GM23338 (cell line): ENCODE results near the gene TMEM92. TPM values are rescaled to one million over a fixed set of nuclear protein-coding genes. Genes with fewer than 3 reads are reported as not detected.

Experiments used
- ATAC-seq: fragments of 200-7000 bp; cut with Tn5 transposase; 3 replicates; pipeline ENCODE4 v1.9.1; 2020
- DNase-seq: peaks from one replicate; pipeline ENCODE4 v3.0.0-alpha.2; 2015; ENCODE audit warnings: low spot score
- H2AFZ ChIP-seq: fragments of 200-600 bp; sonication (generic); 2 replicates; pipeline ENCODE4 v1.8.0; 2016; ENCODE audit warnings: antibody characterized with exemption, mild to moderate bottlenecking, moderate library complexity
- H3F3A ChIP-seq: fragments of 200-600 bp; sonication (generic); replicated peaks from 2 replicates; pipeline ENCODE4 v1.8.0; 2017; ENCODE audit warnings: antibody characterized with exemption, mixed run types, low read depth
- H3K27ac ChIP-seq: fragments of 200-600 bp; sonication (generic); 2 replicates; pipeline ENCODE4 v1.6.1; 2016; ENCODE audit warnings: low read depth
- H3K27me3 ChIP-seq: fragments of 200-600 bp; sonication (generic); 2 replicates; pipeline ENCODE4 v1.8.0; 2016; ENCODE audit warnings: mild to moderate bottlenecking, mixed run types, moderate library complexity; ENCODE audit not compliant: insufficient read depth
- H3K36me3 ChIP-seq: fragments of 200-600 bp; sonication (generic); 2 replicates; pipeline ENCODE4 v1.8.0; 2016; ENCODE audit warnings: mild to moderate bottlenecking; ENCODE audit not compliant: insufficient read depth
- H3K4me1 ChIP-seq: fragments of 200-600 bp; sonication (generic); 2 replicates; pipeline ENCODE4 v1.8.0; 2016; ENCODE audit warnings: mild to moderate bottlenecking, moderate library complexity; ENCODE audit not compliant: insufficient read depth
- H3K4me2 ChIP-seq: fragments of 200-600 bp; sonication (generic); 2 replicates; pipeline ENCODE4 v1.7.1; 2017; ENCODE audit warnings: mixed run types
- H3K4me3 ChIP-seq: fragments of 200-600 bp; sonication (generic); 2 replicates; pipeline ENCODE4 v1.6.1; 2016; ENCODE audit warnings: mixed run types
- H3K79me2 ChIP-seq: fragments of 200-600 bp; sonication (generic); replicated peaks from 2 replicates; pipeline ENCODE4 v1.8.0; 2017; ENCODE audit warnings: mild to moderate bottlenecking; ENCODE audit not compliant: insufficient read depth
- H3K9me2 ChIP-seq: fragments of 200-600 bp; sonication (generic); 2 replicates; pipeline ENCODE4 v1.8.0; 2017; ENCODE audit not compliant: insufficient read depth
- H4K20me1 ChIP-seq: fragments of 200-600 bp; sonication (generic); replicated peaks from 2 replicates; pipeline ENCODE4 v1.8.0; 2017; ENCODE audit warnings: mild to moderate bottlenecking; ENCODE audit not compliant: insufficient read depth
- H3K27ac Mint-ChIP-seq: 2 replicates; pipeline ENCODE4 v1.8.0; 2020; ENCODE audit warnings: inconsistent platforms, mild to moderate bottlenecking, moderate library complexity, mixed read lengths
- H3K27me3 Mint-ChIP-seq: 3 replicates; pipeline ENCODE4 v1.8.0; 2022; ENCODE audit warnings: low read depth, mild to moderate bottlenecking, moderate library complexity, mixed read lengths, inconsistent platforms; ENCODE audit not compliant: insufficient read depth, poor library complexity
- H3K36me3 Mint-ChIP-seq: 3 replicates; pipeline ENCODE4 v1.8.0; 2021; ENCODE audit warnings: low read depth, mild to moderate bottlenecking, inconsistent platforms, moderate library complexity, mixed read lengths
- H3K4me1 Mint-ChIP-seq: 3 replicates; pipeline ENCODE4 v1.8.0; 2020; ENCODE audit warnings: mild to moderate bottlenecking, inconsistent platforms, mixed read lengths
- H3K4me3 Mint-ChIP-seq: 3 replicates; pipeline ENCODE4 v1.8.0; 2021; ENCODE audit warnings: moderate library complexity, mild to moderate bottlenecking, inconsistent platforms, mixed read lengths
- H3K9me3 Mint-ChIP-seq: 3 replicates; pipeline ENCODE4 v1.8.0; 2020; ENCODE audit warnings: moderate library complexity, mild to moderate bottlenecking, inconsistent platforms, mixed read lengths
- CREB1 ChIP-seq: fragments of 250-450 bp; sonication (Bioruptor Pico); IDR thresholded peaks from 2 replicates; pipeline ENCODE4 v1.5.0; 2020; ENCODE audit warnings: low read depth, mild to moderate bottlenecking, moderate library complexity
- EZH2 ChIP-seq: fragments of 200-600 bp; sonication (generic); IDR thresholded peaks from one replicate; pipeline ENCODE4 v1.8.0; 2017; ENCODE audit warnings: antibody characterized with exemption, mild to moderate bottlenecking, low read depth; ENCODE audit not compliant: unreplicated experiment
- EZH2phosphoT487 ChIP-seq: fragments of 200-600 bp; sonication (generic); IDR thresholded peaks from one replicate; pipeline ENCODE4 v1.8.1; 2018; ENCODE audit warnings: antibody characterized with exemption; ENCODE audit not compliant: unreplicated experiment
- JUNB ChIP-seq: IDR thresholded peaks from one replicate; pipeline ENCODE4 v1.6.1; 2016; ENCODE audit warnings: antibody characterized with exemption; ENCODE audit not compliant: unreplicated experiment
- NANOG ChIP-seq: IDR thresholded peaks from 2 replicates; pipeline ENCODE4 v1.6.1; 2016; ENCODE audit warnings: antibody characterized with exemption, borderline replicate concordance
- POLR2AphosphoS5 ChIP-seq: IDR thresholded peaks from 2 replicates; pipeline ENCODE4 v1.6.1; 2016; ENCODE audit warnings: antibody characterized with exemption, low read depth
- STAT1 ChIP-seq: IDR thresholded peaks from one replicate; pipeline ENCODE4 v1.6.1; 2016; ENCODE audit warnings: antibody characterized with exemption; ENCODE audit not compliant: unreplicated experiment
- ZNF114 ChIP-seq: fragments of 250-450 bp; sonication (Bioruptor Pico); IDR thresholded peaks from 2 replicates; pipeline ENCODE4 v1.5.0; 2020; ENCODE audit warnings: mild to moderate bottlenecking, moderate library complexity
- ZNF331 ChIP-seq: fragments of 250-450 bp; sonication (Bioruptor Pico); IDR thresholded peaks from 2 replicates; pipeline ENCODE4 v1.5.0; 2020; ENCODE audit warnings: low read depth, mild to moderate bottlenecking, moderate library complexity
- polyA plus RNA-seq: library from polyadenylated mRNA; unstranded; fragments of >200 nt; fragmentation: Nextera tagmentation; extraction: Ambion mirVana; gene quantifications from 2 replicates; pipeline ENCODE4 v1.2.1, GENCODE V29; 2016
- total RNA-seq: library from RNA; depleted of rRNA; stranded (reverse); fragments of >200 nt; shearing (Covaris generic); gene quantifications from 2 replicates; pipeline ENCODE4 v1.2.3, GENCODE V29; 2014
- TF ChIP-seq, protein P1 (sequence below), 2 experiments: fragments of 200-600 bp in 1 of 2; sonication (generic) in 1 of 2; conservative IDR thresholded peaks; 2 replicates each; pipeline versions ENCODE4 v1.5.1 to v1.6.1; 2016 to 2017; ENCODE audit warnings: antibody characterized with exemption in 2 of 2, low read depth in 2 of 2, mild to moderate bottlenecking in 2 of 2, moderate library complexity in 1 of 2
- TF ChIP-seq, protein P2 (sequence below): IDR thresholded peaks from 2 replicates; pipeline ENCODE4 v1.6.1; 2016; ENCODE audit warnings: antibody characterized with exemption
- TF ChIP-seq, protein P3 (sequence below): IDR thresholded peaks from one replicate; pipeline ENCODE4 v1.6.1; 2018; ENCODE audit warnings: antibody characterized with exemption; ENCODE audit not compliant: unreplicated experiment
- TF ChIP-seq, protein P4 (sequence below): fragments of 250-450 bp; sonication (Bioruptor Pico); IDR thresholded peaks from 2 replicates; pipeline ENCODE4 v1.5.0; 2020; ENCODE audit warnings: mild to moderate bottlenecking, moderate library complexity

Gene TMEM92
- total and polyA plus RNA-seq, 2 experiments from 2014 or later: 9.7 to 18.4 TPM

DNA sequence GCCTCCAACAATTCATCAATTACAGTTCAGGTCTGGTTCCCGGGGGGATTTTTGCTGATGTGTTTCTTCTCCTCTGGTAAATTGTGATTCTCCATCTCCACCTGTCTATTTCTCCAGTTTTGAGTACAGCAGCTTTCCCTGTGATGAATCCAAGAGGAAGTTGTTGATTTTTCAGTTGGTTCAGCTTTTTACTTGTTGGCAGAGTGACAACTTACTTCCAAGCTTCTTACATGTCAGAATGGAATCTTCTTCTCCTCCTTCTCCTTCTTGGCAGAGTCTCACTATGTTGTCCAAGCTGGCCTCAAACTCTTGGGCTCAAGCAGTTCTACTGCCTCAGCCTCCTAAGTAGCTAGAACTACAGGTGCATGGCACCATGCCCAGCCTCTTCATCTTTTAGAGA lies 33.4 kb upstream of the TMEM92 start (continued):
- TF ChIP-seq STAT1 (no peak), CREB1 (CRISPR knock-in tag) (no peak), EZH2 (no peak), EZH2phosphoT487 (no peak)

DNA sequence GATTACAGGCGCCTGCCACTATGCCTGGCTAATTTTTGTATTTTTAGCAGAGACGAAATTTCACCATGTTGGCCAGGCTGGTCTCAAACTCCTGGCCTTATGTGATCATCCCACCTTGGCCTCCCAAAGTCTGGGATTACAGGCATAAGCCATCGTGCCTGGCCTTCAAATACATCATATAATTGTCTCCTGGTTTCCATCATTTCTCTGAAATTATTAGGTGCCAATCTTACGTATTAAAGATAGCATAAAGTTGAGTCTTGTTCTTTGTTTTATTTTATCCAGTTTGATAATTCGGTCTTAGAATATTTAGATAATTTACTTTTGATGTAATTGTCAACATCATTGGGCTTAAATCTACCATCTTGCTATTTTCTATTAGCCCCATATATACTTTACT lies 32.8 kb upstream of the TMEM92 start:
- H3K4me1 Mint-ChIP-seq: no peaks in the 10 kb centered on the region
- Histone ChIP-seq H3K4me1 (no peaks in the 10 kb centered on the region), H3F3A (no peaks in the 10 kb centered on the region), H2AFZ (no peak overlapping the region), H3K9me2 (no peaks in the 10 kb centered on the region), H4K20me1 (no peaks in the 10 kb centered on the region), H3K36me3 (no peaks in the 10 kb centered on the region), H3K4me2 (no peak overlapping the region), H3K27ac (no peak overlapping the region), H3K79me2 (no peaks in the 10 kb centered on the region), H3K4me3 (no peak overlapping the region), H3K27me3 (no peaks in the 10 kb centered on the region)
- TF ChIP-seq EZH2phosphoT487 (no peak), CREB1 (CRISPR knock-in tag) (no peak), NANOG (no peak), ZNF114 (no peak), EZH2 (no peak), JUNB (no peak), STAT1 (no peak), POLR2AphosphoS5 (no peak), ZNF331 (CRISPR knock-in tag) (no peak)
- TF ChIP-seq, protein P1, sequence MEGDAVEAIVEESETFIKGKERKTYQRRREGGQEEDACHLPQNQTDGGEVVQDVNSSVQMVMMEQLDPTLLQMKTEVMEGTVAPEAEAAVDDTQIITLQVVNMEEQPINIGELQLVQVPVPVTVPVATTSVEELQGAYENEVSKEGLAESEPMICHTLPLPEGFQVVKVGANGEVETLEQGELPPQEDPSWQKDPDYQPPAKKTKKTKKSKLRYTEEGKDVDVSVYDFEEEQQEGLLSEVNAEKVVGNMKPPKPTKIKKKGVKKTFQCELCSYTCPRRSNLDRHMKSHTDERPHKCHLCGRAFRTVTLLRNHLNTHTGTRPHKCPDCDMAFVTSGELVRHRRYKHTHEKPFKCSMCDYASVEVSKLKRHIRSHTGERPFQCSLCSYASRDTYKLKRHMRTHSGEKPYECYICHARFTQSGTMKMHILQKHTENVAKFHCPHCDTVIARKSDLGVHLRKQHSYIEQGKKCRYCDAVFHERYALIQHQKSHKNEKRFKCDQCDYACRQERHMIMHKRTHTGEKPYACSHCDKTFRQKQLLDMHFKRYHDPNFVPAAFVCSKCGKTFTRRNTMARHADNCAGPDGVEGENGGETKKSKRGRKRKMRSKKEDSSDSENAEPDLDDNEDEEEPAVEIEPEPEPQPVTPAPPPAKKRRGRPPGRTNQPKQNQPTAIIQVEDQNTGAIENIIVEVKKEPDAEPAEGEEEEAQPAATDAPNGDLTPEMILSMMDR (conservative IDR thresholded peaks at IDR 0.05; ENCODE audit: low read depth in 2 of 2): no peak
- TF ChIP-seq, protein P2, sequence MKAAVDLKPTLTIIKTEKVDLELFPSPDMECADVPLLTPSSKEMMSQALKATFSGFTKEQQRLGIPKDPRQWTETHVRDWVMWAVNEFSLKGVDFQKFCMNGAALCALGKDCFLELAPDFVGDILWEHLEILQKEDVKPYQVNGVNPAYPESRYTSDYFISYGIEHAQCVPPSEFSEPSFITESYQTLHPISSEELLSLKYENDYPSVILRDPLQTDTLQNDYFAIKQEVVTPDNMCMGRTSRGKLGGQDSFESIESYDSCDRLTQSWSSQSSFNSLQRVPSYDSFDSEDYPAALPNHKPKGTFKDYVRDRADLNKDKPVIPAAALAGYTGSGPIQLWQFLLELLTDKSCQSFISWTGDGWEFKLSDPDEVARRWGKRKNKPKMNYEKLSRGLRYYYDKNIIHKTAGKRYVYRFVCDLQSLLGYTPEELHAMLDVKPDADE: no peak
- TF ChIP-seq, protein P3, sequence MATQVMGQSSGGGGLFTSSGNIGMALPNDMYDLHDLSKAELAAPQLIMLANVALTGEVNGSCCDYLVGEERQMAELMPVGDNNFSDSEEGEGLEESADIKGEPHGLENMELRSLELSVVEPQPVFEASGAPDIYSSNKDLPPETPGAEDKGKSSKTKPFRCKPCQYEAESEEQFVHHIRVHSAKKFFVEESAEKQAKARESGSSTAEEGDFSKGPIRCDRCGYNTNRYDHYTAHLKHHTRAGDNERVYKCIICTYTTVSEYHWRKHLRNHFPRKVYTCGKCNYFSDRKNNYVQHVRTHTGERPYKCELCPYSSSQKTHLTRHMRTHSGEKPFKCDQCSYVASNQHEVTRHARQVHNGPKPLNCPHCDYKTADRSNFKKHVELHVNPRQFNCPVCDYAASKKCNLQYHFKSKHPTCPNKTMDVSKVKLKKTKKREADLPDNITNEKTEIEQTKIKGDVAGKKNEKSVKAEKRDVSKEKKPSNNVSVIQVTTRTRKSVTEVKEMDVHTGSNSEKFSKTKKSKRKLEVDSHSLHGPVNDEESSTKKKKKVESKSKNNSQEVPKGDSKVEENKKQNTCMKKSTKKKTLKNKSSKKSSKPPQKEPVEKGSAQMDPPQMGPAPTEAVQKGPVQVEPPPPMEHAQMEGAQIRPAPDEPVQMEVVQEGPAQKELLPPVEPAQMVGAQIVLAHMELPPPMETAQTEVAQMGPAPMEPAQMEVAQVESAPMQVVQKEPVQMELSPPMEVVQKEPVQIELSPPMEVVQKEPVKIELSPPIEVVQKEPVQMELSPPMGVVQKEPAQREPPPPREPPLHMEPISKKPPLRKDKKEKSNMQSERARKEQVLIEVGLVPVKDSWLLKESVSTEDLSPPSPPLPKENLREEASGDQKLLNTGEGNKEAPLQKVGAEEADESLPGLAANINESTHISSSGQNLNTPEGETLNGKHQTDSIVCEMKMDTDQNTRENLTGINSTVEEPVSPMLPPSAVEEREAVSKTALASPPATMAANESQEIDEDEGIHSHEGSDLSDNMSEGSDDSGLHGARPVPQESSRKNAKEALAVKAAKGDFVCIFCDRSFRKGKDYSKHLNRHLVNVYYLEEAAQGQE: no peak
- TF ChIP-seq, protein P4, sequence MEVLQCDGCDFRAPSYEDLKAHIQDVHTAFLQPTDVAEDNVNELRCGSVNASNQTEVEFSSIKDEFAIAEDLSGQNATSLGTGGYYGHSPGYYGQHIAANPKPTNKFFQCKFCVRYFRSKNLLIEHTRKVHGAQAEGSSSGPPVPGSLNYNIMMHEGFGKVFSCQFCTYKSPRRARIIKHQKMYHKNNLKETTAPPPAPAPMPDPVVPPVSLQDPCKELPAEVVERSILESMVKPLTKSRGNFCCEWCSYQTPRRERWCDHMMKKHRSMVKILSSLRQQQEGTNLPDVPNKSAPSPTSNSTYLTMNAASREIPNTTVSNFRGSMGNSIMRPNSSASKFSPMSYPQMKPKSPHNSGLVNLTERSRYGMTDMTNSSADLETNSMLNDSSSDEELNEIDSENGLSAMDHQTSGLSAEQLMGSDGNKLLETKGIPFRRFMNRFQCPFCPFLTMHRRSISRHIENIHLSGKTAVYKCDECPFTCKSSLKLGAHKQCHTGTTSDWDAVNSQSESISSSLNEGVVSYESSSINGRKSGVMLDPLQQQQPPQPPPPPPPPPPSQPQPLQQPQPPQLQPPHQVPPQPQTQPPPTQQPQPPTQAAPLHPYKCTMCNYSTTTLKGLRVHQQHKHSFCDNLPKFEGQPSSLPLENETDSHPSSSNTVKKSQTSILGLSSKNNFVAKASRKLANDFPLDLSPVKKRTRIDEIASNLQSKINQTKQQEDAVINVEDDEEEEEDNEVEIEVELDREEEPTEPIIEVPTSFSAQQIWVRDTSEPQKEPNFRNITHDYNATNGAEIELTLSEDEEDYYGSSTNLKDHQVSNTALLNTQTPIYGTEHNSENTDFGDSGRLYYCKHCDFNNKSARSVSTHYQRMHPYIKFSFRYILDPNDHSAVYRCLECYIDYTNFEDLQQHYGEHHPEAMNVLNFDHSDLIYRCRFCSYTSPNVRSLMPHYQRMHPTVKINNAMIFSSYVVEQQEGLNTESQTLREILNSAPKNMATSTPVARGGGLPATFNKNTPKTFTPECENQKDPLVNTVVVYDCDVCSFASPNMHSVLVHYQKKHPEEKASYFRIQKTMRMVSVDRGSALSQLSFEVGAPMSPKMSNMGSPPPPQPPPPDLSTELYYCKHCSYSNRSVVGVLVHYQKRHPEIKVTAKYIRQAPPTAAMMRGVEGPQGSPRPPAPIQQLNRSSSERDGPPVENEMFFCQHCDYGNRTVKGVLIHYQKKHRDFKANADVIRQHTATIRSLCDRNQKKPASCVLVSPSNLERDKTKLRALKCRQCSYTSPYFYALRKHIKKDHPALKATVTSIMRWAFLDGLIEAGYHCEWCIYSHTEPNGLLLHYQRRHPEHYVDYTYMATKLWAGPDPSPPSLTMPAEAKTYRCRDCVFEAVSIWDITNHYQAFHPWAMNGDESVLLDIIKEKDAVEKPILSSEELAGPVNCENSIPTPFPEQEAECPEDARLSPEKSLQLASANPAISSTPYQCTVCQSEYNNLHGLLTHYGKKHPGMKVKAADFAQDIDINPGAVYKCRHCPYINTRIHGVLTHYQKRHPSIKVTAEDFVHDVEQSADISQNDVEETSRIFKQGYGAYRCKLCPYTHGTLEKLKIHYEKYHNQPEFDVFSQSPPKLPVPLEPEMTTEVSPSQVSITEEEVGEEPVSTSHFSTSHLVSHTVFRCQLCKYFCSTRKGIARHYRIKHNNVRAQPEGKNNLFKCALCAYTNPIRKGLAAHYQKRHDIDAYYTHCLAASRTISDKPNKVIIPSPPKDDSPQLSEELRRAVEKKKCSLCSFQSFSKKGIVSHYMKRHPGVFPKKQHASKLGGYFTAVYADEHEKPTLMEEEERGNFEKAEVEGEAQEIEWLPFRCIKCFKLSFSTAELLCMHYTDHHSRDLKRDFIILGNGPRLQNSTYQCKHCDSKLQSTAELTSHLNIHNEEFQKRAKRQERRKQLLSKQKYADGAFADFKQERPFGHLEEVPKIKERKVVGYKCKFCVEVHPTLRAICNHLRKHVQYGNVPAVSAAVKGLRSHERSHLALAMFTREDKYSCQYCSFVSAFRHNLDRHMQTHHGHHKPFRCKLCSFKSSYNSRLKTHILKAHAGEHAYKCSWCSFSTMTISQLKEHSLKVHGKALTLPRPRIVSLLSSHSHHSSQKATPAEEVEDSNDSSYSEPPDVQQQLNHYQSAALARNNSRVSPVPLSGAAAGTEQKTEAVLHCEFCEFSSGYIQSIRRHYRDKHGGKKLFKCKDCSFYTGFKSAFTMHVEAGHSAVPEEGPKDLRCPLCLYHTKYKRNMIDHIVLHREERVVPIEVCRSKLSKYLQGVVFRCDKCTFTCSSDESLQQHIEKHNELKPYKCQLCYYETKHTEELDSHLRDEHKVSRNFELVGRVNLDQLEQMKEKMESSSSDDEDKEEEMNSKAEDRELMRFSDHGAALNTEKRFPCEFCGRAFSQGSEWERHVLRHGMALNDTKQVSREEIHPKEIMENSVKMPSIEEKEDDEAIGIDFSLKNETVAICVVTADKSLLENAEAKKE: no peak
- H3K27ac Mint-ChIP-seq: no peak overlapping the region
- DNase-seq (no peak), ATAC-seq (no peak)
- no peaks in the 10 kb centered on the region for H3K27me3 Mint-ChIP-seq
- no peak overlapping the region for H3K4me3 Mint-ChIP-seq
- no peaks in the 10 kb centered on the region for H3K36me3 Mint-ChIP-seq
- H3K9me3 Mint-ChIP-seq: peaks cover 2% of the 10 kb centered on the region; the same call in 1 of the 3 replicates
